Activated naive CD4-positive, alpha-beta T cell treated with anti-CD3 and anti-CD28 coated beads, Interleukin-2, amount 50 U/mL, for 24 hours (primary cell): ENCODE results near the gene DCUN1D3.

Experiments used
- H3K27ac Mint-ChIP-seq: one replicate; pipeline ENCODE4 v1.8.0; 2021; ENCODE audit warnings: mild to moderate bottlenecking, mixed read lengths
- H3K27me3 Mint-ChIP-seq: one replicate; pipeline ENCODE4 v1.8.0; 2021; ENCODE audit warnings: mixed read lengths
- H3K36me3 Mint-ChIP-seq: one replicate; pipeline ENCODE4 v1.8.0; 2021; ENCODE audit warnings: mixed read lengths
- H3K4me1 Mint-ChIP-seq: one replicate; pipeline ENCODE4 v1.8.0; 2021; ENCODE audit warnings: mixed read lengths
- H3K4me3 Mint-ChIP-seq: one replicate; pipeline ENCODE4 v1.8.0; 2021; ENCODE audit warnings: mild to moderate bottlenecking, mixed read lengths
- H3K9me3 Mint-ChIP-seq: one replicate; pipeline ENCODE4 v1.8.0; 2021; ENCODE audit warnings: mixed read lengths

DCUN1D3 gene

DNA sequence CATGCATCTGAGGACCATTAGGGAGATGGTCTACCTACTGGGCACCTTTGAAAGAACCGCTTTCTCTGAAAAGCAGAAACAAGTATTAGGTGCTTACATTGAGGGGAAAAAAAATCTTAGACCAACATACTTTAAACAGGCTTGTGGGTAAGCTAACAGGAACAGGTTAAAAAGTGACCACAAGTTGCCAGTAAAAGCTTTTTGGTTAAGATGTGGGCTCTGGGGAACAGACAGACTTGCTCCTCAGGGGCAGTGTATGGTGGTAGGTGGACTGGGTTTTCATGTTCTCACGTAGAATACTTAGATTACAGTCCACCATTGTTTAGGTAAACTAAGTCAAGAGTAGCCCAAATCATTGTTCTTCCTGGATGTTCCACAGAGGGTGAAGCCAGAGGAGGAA, 52.6 kb downstream of the DCUN1D3 start:
- no peaks in the 10 kb centered on the region for H3K36me3 Mint-ChIP-seq
- H3K4me3 Mint-ChIP-seq, result no peak overlapping the region
- no peak overlapping the region for H3K27ac Mint-ChIP-seq
- H3K4me1 Mint-ChIP-seq, result peaks cover 30% of the 10 kb centered on the region
- H3K9me3 Mint-ChIP-seq, result no peaks in the 10 kb centered on the region
- no peaks in the 10 kb centered on the region for H3K27me3 Mint-ChIP-seq

DNA sequence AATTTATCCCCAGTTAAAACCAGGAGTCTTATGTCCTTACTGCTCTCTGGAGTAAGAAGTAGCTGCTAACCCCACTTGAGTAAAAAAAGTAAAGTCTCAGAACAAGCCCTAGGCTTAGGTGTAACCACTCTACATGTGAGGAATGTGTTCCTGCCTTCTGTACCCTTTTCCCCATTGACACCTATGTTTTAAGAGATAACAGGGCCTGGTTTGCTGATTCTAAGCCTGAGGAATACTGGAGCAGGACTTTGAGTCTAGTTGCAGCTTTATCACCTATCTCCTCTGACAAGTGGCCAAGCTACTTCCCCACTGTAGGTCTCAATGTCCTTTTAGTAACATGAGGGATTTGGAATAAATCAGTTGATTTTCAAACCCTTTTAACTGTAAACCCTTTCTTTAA, 53.6 kb downstream of the DCUN1D3 start:
- no peaks in the 10 kb centered on the region for H3K27me3 Mint-ChIP-seq
- no peak overlapping the region for H3K27ac Mint-ChIP-seq

DNA sequence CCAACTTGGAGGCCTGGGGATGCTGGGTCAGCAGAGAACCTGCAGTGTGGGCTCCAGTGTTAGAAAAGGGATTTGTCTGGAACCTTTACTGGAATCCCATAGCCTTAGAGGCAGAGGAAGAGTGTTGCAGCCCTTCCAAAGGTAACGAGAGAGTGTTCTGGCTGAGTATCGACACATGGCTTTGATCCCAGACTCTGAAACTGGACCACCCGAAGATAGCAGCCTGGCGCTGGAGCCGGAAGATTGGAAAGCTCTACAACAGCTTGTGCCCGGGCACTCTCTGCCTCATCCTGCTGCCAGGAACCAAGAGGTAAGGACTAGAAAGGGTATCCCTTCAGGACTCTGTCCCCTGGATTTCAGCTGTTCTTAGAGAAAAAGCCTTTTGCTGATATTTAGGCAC, 54.1 kb downstream of the DCUN1D3 start:
- no peaks in the 10 kb centered on the region for H3K36me3 Mint-ChIP-seq

More for the DNA sequence above, 53.6 kb downstream of the DCUN1D3 start:
- Mint-ChIP-seq H3K9me3 (no peaks in the 10 kb centered on the region), H3K4me3 (no peak overlapping the region), H3K4me1 (peaks cover 30% of the 10 kb centered on the region), H3K36me3 (no peaks in the 10 kb centered on the region)

DNA sequence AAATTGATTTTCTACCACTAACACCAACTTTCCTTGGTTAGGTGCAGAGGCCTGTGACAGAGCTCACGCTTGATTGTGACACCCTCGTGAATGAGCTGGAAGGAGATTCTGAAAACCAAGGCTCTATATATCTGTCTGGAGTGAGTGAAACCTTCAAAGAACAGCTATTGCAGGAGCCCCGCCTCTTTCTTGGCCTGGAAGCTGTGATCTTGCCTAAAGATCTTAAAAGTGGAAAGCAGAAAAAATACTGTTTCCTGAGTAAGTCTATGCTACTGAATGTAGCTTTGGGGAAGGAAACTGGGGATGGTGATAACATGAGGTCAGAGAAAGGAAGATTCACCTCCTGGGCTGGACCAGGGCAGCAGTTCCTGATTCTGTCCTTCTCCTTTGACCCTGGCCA, 55.6 kb downstream of the DCUN1D3 start:
- no peaks in the 10 kb centered on the region for H3K9me3 Mint-ChIP-seq
- H3K4me1 Mint-ChIP-seq, result peaks cover 26% of the 10 kb centered on the region
- peak overlapping the region; percentile 78 for H3K27ac Mint-ChIP-seq
- H3K4me3 Mint-ChIP-seq, result peak overlapping the region; percentile 20
- no peaks in the 10 kb centered on the region for H3K27me3 Mint-ChIP-seq
- H3K36me3 Mint-ChIP-seq, result no peaks in the 10 kb centered on the region

More for the DNA sequence above, 54.1 kb downstream of the DCUN1D3 start:
- H3K4me3 Mint-ChIP-seq, result no peak overlapping the region
- H3K27me3 Mint-ChIP-seq, result no peaks in the 10 kb centered on the region
- H3K4me1 Mint-ChIP-seq, result peaks cover 30% of the 10 kb centered on the region
- no peak overlapping the region for H3K27ac Mint-ChIP-seq
- H3K9me3 Mint-ChIP-seq, result no peaks in the 10 kb centered on the region

DNA sequence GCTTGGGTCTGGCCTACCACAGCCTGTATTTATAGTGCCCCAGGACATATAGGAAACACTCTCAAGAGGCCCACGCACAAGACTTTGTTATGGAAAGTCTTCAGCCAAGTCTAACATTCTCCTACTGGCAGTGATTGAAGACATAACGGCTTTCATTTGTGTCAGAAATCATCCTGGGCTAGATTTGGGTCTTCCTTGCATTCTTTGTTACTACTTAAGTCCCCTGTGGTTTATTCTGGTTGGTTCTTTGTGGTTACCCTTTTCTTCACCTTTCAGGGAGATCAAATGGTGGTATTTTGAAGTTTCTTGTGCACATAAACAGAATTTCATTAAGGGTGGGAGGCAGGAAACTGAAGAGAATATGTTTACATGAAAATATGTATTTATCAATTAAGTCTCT, 56.1 kb downstream of the DCUN1D3 start:
- Mint-ChIP-seq H3K27ac (peak overlapping the region; percentile 78), H3K27me3 (no peaks in the 10 kb centered on the region), H3K9me3 (no peaks in the 10 kb centered on the region), H3K4me3 (peak overlapping the region; percentile 41), H3K36me3 (no peaks in the 10 kb centered on the region), H3K4me1 (peaks cover 26% of the 10 kb centered on the region)

DNA sequence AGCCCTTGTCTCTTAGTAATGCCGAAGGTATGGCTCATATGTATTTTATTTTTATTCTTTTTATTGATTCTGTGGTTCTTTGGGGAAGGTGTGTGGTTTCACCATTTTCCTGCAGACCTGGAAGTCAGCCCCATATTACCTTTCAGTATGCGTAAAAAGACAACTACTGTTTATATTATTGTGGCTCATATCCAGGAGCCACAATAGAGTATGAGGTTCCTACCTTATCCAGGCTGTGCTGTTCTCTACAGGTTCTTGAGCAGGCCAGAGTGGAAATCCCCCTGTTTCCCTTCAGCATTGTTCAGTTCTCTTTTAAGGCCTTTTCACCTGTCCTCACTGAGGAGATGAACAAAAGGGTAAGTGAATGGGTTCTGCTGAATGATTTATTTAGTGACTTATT, 60.7 kb downstream of the DCUN1D3 start:
- Mint-ChIP-seq H3K9me3 (peaks cover 19% of the 10 kb centered on the region), H3K4me3 (no peak overlapping the region), H3K4me1 (peaks cover 15% of the 10 kb centered on the region), H3K27ac (no peak overlapping the region), H3K27me3 (no peaks in the 10 kb centered on the region), H3K36me3 (peaks cover 10% of the 10 kb centered on the region)

DNA sequence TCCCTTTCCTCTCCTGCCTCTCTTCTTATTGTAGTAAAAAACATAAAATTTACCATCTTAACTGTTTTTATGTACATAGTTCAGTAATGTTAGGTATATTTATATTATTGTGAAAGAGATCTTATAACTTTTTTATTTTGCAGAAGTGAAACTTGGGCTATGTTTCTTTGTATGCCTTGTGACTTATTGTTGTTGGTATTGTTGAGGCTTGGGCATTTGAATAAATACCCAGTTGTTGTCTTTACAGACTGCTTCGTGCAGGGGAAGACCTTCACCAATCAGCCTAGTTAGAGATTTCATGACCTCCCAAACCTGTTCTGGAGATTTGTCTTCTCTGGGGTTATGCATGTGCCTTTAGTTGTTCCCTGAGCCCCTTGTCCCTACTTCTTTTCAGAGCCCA, 61.9 kb downstream of the DCUN1D3 start:
- Mint-ChIP-seq H3K4me3 (no peak overlapping the region), H3K27me3 (no peaks in the 10 kb centered on the region), H3K36me3 (peaks cover 12% of the 10 kb centered on the region), H3K27ac (no peak overlapping the region), H3K9me3 (peaks cover 20% of the 10 kb centered on the region), H3K4me1 (peaks cover 2% of the 10 kb centered on the region)

DNA sequence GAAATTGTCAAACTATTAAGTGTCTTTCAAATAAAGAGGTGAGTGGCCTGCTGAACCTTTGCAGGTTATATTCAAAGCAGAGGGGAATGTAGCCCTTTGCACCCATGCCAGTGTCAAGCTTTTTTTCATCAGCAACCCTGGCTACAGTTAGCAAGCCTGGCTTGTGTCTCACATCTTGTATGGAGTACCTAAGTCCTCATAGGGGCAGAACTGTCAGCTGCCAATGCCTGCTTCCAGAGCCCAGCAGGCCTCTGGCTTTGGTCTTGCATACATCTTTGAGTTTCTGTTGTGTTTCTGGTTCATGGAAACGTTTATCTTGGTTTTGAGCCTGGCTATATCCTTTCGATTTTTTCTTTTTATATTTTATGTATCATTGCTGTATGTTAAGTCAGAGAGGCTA, 67.1 kb downstream of the DCUN1D3 start:
- no peak overlapping the region for H3K27ac Mint-ChIP-seq

DNA sequence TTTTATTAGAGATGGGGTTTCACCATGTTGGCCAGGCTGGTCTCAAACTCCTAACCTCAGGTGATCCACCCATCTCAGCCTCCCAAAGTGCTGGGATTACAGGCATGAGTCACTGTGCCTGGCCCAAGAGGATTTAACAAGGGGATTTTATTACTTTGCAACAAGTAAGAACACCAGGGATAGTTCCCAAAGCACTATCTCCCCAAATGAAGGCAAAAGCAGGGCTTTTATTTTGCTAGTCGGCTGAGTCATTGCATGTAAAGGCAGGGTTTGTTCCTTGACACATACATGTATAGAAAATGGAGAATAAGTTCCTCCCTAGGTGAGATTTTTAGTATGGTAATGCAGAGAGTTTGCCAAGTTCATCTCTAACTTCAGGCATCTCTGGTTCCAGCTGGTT, 69.8 kb downstream of the DCUN1D3 start:
- H3K9me3 Mint-ChIP-seq, result peaks cover 10% of the 10 kb centered on the region
- H3K27ac Mint-ChIP-seq, result no peak overlapping the region
- H3K36me3 Mint-ChIP-seq, result peaks cover 5% of the 10 kb centered on the region
- H3K4me1 Mint-ChIP-seq, result no peaks in the 10 kb centered on the region
- H3K27me3 Mint-ChIP-seq, result no peaks in the 10 kb centered on the region
- H3K4me3 Mint-ChIP-seq, result no peak overlapping the region

More for the DNA sequence above, 67.1 kb downstream of the DCUN1D3 start:
- Mint-ChIP-seq H3K9me3 (peaks cover 20% of the 10 kb centered on the region), H3K4me1 (no peaks in the 10 kb centered on the region), H3K27me3 (no peaks in the 10 kb centered on the region), H3K4me3 (no peak overlapping the region), H3K36me3 (peaks cover 11% of the 10 kb centered on the region)

DNA sequence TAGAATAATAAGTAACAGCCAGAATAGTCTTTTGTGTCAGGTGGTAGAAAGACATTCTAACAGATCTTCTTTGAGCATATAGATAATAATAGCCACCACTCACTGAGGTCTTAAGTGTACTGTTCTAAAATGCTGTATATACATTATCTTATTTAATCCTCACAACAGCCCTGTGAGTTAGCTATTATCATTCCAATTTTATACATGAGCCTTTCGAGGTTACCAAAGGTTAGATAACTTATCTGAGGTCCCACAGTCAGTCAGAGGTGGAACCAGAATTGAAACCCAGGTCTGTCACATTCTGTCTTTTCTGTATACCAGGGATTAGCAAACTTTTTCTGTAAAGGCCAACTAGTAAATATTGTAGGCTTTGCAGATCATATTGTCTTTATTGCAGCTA, 70.6 kb downstream of the DCUN1D3 start:
- Mint-ChIP-seq H3K27ac (no peak overlapping the region), H3K9me3 (peaks cover 2% of the 10 kb centered on the region)

DNA sequence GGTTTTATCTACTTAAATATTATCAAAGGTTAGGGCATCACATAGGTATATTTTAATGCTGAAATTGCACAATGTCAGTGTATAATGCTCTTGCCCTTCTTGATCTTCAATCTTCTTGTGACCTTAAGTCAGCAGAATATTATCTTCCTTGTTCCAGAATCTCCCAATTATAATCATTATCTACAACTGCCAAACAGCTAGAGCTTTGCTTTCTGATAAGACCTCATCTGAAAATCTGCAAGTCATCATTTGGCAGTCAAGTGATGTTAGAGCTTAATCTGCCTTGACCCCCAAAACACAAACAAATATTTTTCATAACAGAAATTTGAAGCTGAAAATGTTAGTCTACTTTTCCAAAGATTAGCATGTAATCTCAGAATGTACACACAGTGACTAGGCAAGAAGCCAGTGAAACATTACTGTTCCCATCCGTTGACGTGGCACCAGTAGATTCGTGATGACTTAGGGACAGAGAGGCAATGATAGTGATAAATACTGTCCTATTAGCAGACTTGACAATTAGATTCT, 74.1 kb downstream of the DCUN1D3 start:
- H3K36me3 Mint-ChIP-seq, result no peaks in the 10 kb centered on the region
- H3K4me1 Mint-ChIP-seq, result peaks cover 6% of the 10 kb centered on the region
- no peaks in the 10 kb centered on the region for H3K9me3 Mint-ChIP-seq
- no peaks in the 10 kb centered on the region for H3K27me3 Mint-ChIP-seq
- H3K4me3 Mint-ChIP-seq, result no peak overlapping the region
- no peak overlapping the region for H3K27ac Mint-ChIP-seq

More for the DNA sequence above, 70.6 kb downstream of the DCUN1D3 start:
- Mint-ChIP-seq H3K27me3 (no peaks in the 10 kb centered on the region), H3K4me1 (no peaks in the 10 kb centered on the region), H3K4me3 (no peak overlapping the region), H3K36me3 (peaks cover 2% of the 10 kb centered on the region)

DNA sequence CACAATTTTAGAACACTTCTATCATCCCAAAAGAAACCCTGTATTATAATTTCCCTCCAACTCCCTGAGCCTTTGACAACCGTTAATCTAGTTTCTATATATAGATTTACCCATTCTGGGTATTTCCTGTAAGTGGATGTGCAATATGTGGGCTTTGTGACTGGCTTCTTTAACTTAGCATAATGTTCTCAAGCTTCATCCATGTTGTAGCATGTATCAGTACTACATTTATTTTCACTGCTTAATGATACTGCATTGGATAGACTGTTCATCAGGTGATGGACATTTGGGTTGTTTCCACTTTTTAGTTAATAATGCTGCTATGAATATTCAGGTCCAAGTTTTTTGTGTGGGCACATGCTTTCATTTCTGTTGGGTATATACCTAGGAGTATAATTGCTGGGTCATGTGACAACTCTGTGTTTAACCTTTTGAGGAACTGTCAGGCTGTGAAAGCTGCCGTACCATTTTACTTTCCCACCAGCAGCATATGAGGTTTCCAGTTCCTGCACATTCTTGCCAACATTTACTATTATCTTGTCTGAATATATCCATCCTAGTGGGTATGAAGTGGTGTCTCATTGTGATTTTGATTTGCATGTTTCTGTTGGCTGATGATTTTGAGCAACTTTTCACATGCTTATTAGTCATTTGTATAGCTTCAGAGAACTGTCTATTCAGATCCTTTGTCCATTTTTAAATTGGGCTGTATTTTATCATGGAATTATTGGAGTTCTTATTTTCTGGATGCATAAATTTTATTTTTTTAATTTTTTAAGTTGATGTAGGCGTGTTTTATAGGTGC, 77.4 kb downstream of the DCUN1D3 start:
- H3K27ac Mint-ChIP-seq, result no peak overlapping the region
- peaks cover 6% of the 10 kb centered on the region for H3K4me1 Mint-ChIP-seq
- H3K27me3 Mint-ChIP-seq, result no peaks in the 10 kb centered on the region
- no peak overlapping the region for H3K4me3 Mint-ChIP-seq
- H3K9me3 Mint-ChIP-seq, result no peaks in the 10 kb centered on the region
- H3K36me3 Mint-ChIP-seq, result no peaks in the 10 kb centered on the region

DNA sequence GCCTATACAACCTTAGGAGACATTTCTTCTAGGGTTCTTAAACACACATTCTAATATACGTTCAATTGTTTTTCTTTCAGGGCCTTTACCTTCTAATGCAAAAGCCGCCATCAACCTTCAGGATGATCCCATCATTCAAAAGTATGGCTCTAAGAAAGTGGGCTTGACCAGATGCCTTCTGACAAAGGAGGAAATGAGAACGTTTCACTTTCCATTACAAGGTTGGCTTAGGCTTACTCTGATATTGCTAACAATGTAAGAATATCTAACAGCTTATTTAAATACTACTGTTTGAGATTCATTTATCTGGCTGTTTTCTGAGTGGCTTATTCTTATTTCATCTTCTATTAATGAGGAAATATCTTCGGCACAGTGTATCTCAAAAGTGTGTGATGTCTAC, 78.5 kb downstream of the DCUN1D3 start:
- Mint-ChIP-seq H3K27ac (no peak overlapping the region), H3K4me1 (peaks cover 6% of the 10 kb centered on the region), H3K4me3 (no peak overlapping the region), H3K9me3 (no peaks in the 10 kb centered on the region), H3K27me3 (no peaks in the 10 kb centered on the region), H3K36me3 (no peaks in the 10 kb centered on the region)

DNA sequence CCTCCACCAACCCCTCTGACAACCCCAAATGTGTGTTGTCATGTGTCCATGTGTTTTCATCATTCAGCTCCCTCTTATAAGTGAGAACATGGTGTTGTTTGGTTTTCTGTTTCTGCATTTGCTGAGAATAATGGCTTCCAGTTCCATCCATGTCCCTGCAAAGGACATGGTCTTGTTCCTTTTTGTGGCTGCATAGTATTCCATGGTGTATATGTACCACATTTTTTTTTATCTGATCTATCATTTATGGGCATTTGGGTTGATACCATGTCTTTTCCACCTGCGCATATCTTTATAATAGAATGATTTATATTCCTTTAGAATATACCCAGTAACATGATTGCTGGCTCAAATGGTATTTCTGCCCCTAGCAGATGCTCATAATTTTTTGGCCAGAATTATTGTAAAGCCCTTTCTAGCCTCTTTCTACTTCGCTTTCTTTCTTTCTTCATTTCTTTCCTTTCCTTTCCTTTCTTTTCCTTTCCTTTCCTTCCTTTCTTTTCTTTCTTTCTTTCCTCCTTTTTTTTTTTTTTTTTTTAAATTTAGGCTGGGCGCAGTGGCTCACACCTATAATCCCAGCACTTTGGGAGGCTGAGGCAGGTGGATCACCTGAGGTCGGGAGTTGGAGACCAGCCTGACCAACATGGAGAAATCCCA, 81.1 kb downstream of the DCUN1D3 start:
- no peaks in the 10 kb centered on the region for H3K36me3 Mint-ChIP-seq
- no peak overlapping the region for H3K27ac Mint-ChIP-seq
- no peaks in the 10 kb centered on the region for H3K27me3 Mint-ChIP-seq
- H3K9me3 Mint-ChIP-seq, result no peaks in the 10 kb centered on the region
- peaks cover 6% of the 10 kb centered on the region for H3K4me1 Mint-ChIP-seq
- no peak overlapping the region for H3K4me3 Mint-ChIP-seq

DNA sequence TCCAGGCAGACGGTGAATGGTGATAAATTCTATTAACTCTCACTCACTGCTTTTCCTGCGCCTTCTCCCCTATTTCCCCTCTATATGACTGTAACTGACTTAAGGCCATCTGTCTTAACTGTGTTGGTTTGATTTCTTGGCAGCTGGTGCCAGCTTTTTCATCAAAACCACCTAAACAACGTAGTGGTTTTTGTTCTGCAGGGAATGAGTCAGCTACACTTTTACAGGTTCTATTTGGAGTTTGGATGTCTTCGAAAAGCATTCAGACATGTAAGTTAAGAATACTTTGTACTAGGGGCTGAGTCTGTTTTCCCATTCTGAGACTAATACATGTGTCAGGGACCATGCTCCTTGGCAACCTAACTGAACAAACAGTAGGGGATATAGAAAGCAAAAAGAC, 85.4 kb downstream of the DCUN1D3 start:
- no peak overlapping the region for H3K27ac Mint-ChIP-seq
- no peaks in the 10 kb centered on the region for H3K4me1 Mint-ChIP-seq

DNA sequence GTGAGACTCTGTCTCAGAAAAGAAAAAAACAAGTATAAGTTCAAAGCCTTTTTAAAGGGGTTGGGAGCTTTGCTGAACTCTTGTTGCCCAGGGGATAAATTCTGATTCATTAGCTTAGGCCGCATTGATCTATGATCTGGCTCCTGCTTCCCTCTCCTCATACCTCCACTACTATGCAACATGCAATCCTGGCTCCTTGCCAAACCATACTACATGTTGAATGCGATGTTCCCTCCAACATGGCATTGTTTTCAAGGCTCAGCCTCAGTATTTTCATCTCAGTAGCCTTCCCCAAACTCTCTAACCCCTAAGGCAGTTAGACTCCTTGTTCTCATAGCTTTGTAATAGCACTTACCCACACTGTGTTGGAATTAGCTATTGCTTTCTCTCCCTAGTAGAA, 87.6 kb downstream of the DCUN1D3 start:
- Mint-ChIP-seq H3K27ac (no peak overlapping the region), H3K9me3 (no peaks in the 10 kb centered on the region), H3K4me3 (no peak overlapping the region), H3K4me1 (no peaks in the 10 kb centered on the region), H3K36me3 (no peaks in the 10 kb centered on the region), H3K27me3 (no peaks in the 10 kb centered on the region)

More for the DNA sequence above, 85.4 kb downstream of the DCUN1D3 start:
- no peaks in the 10 kb centered on the region for H3K27me3 Mint-ChIP-seq
- H3K4me3 Mint-ChIP-seq, result no peak overlapping the region
- H3K9me3 Mint-ChIP-seq, result no peaks in the 10 kb centered on the region
- H3K36me3 Mint-ChIP-seq, result no peaks in the 10 kb centered on the region
